NCI-H510A treated with DMSO at 0.1 percent for 48 hours (cell line): ENCODE measurements around the gene RSBN1L.

Source experiments
- DNase-seq: peaks from one replicate; lab custom pipeline; 2025; lab: John Stamatoyannopoulos, UW

RSBN1L gene

DNA sequence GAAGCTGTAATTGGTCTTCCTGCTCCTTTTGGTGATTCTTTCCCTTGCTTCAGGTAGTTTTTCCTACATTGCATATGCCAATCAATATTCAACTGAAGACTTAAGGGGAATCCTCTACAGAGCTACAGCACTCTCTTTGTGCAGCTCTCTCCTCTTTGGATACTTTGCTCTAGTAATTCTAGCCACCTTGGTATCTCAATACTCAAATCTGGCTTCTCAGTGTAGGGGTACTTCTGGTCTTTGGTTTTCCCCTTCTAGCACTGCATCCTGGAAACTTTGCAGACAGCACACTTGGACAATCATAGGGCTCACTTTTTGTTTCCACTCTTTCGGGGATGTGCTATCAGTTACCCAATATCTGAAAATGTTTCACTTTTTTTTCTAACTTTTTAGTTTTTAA is 112.3 kb downstream of the RSBN1L start:
- no peak for DNase-seq

DNA sequence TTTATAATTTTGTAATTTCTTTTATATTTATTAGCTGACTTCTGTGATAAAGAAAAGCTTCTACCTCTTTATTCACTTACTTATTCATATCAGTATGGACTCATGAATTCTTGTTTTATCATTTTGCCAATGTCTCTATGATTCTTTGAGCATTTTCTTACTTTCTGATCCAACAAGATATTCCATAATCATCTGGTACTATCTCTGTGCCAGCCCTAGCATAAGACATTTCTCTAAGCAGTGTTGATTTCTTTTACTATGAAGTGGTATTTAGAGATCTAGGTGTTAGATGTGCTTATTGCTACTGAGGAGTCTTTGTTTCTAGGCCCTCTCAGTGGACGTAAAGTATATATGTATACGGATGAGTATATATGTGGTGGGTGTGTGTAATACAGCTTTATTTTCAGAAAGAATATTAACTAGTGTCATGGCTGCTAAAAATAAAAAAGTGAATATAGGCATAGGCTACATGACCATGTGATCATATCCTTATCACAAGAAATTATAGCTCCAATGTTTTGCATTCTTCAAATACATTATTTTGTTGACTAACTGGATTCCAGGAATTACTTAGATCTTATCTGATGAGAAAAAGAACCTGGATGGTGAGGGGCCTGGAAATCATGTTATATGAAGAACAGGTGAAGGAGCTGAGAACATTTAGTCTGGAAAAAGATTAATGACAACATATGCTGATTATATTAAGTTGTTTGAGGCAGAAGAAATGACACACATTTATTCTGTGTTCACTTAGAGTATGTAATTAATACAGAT is 115.4 kb downstream of the RSBN1L start:
- no peak for DNase-seq

DNA sequence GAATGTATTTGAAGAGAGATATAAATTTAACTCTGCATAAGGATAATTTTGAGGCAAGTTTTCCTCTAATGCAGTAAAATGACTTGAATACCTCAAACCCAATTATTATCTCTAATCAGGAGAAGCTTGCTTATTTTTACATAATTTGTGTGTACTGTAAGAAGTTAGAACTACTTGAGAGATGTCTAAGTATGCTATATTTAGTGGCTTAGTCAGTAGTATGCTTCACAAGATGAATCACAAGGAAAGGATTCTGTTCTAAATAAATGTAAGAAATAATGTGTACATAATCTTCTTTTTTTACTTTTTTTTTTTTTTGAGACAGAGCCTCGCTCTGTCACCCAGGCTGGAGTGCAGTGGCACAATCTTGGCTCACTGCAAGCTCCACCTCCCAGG is 116.0 kb downstream of the RSBN1L start:
- no peak for DNase-seq

DNA sequence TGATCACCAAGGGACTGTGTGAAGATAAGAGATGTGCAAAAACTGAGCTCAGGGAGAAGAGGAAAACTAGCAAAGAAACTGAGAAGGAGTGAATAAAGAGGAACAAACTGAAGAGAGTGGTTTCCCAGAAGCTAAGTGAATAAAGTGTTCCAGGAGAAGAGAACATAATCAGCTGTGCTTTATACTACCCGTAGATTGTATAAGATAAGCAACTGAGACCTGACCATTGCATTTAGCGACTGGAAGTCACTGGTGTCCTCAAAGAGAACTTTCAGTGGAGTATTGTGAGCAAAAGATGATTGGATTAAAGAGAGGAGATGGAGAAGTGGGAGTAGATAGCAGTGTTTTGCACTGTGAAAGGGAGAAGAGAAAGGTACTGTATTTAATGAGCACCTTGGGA is 116.9 kb downstream of the RSBN1L start:
- DNase-seq = no peak

GRCh38 chr7:77819021-77819420 is 122.8 kb downstream of the RSBN1L start:
- no peak for DNase-seq

DNA sequence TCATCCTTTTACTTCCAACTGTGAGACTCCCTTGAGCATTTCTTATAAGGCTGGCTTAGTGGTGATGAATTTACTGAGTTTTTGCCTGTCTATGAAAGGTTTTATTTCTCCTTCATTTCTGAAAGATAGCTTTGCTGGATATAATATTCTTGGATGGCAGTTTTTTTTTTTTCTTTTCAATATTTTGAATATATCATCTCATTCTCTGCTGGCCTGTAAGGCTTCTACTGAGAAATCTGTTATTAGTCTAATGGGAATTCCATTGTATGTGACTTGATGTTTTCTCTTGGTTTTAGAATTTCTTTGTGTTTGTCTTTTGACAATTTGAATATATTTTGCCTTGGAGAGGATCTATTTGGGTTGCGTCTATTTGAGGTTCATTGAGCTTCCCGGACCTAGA is 124.7 kb downstream of the RSBN1L start:
- DNase-seq = no peak

GRCh38 chr7:77822269-77822668 is 126.0 kb downstream of the RSBN1L start:
- DNase-seq = no peak

DNA sequence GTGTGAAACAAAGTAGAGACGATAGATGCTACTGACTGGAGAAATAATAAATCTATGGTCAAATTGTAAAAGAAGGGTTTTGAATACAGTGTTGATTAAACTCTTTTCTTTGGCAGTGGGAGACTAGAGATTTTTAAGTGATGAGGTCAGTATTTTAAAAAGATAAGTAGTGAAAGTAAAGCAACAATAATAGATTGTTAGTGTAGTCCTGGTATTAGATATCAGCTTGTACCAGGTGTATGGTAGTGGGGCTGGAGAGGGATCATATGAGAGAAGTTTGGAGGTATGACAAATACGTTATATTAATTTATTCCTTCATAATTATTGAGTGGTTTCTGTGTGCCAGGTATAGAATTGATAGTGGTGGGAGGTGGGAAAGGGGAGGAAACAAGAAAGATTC is 127.5 kb downstream of the RSBN1L start:
- no peak for DNase-seq

- DNase-seq = no peak
These were observed 128.4 kb downstream of the RSBN1L start for GRCh38 chr7:77824636-77825035.

DNA sequence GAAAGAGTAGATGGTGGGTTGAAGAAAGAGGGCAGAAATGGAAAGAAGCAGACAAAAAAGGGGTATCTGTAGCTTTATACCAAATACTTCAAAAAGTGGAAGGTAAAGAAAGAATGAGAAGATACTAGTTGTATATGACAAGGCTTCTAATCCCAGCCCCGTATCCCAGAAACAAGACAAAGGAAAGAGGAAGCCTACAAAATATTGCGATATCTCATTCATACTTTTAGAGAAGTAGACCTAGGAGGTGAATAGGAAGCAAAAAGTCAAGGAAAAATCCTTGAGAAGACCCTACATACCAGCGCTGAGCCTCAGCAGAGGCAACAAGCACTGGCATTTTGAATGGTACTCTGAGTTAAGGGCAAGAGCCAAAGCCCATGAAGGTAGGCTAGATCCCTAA is 128.9 kb downstream of the RSBN1L start:
- no peak for DNase-seq

- DNase-seq = no peak
These were observed 130.0 kb downstream of the RSBN1L start for GRCh38 chr7:77826300-77826699.

DNA sequence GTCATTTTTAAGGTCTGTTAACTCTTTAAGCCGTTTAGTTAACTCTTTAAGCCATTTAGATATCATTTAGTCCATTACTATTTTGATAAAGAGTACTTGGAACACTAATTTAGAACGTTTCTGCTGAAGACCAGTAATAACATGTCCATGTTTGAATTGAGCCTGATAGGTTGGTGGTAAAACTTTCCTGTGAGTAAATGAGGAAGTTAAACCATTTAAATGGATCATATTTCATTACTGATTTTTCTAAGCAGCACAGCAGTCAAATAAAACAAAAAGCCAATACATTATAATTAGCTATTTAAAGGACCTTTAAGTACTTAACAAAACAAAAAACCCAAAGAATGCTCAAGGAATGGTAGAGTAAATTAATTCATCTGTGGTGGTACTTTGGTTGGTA is 131.7 kb downstream of the RSBN1L start:
- DNase-seq = peak; percentile 24

DNA sequence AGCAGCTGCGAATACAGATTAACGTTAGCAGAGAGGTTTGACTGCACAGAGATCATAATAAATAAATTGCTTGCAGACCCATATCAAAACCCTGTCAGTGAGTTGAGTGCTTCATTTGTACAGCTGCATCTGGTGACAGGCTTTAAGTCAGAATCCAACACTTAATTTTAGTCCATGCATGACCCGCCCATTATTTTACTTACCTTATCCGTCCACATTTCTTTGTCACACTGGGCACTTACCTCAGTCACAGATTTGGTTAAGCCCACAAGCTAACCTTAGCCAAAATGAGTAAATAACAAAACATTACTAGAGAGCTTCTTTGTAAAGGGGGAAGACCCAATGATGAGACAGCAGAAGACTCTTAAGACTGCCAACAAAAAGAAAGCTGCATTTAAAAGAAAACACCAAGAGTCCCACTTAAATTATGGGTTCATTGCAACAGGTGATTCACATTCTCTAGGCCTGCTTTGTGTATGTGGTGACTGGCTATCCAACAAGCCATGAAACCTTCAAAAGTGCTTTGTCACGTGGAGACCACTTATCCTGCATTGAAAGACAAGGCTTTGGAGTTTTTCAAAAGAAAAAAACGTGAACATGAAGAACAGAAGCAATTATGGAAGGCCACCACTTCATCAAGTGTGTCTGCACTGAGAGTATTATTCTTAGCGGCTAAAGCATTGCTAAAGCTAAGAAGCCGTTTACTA is 134.5 kb downstream of the RSBN1L start:
- peak; percentile 62 for DNase-seq

GRCh38 chr7:77831481-77831880 is 135.2 kb downstream of the RSBN1L start:
- no peak for DNase-seq

- no peak for DNase-seq
These were observed 135.7 kb downstream of the RSBN1L start for GRCh38 chr7:77831953-77832352.
